IPS-NIHi7 (cell line): ENCODE results near the gene TXNDC17.
"Not testable (repeated sequence)": the region's sequence is repeated elsewhere in the genome, so short reads cannot be mapped to it uniquely, and the experiment has no call there.

Source experiments
- DNase-seq: peaks from one replicate; pipeline ENCODE4 v3.0.0; 2012; ENCODE audit warnings: mixed read lengths; ENCODE audit errors: extremely low spot score

The TXNDC17 gene

DNA sequence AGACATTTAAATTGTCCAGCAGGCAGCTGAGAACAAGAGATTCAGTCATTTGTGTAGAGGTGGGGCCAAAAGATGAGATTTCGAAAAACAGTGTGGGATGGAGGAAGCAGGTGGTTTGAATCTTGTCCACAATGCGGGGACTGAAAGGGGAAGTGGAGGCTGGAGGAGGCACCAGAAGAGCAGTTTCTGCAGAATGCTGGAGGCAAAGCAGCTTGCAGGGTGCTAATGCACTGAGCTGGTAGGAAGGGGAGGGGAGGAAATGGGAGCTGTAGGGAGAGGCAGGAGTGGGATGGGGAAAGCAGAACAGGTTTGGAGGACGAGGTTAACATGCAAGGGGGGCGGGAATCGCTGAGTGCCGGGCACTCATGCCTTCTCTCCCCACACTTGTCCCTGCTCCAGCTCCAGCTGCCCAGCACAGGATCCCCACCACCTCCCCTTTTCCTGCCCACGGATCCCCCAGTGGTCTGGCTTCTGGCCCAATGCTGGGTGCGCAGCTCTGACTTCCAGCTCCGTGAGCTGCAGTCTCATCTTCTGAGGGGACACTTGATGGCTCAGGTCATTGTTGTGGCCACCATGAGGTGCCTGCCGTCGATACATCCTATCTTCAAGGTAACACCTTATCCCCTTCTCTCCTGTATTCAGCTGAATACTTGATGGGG, 20.1 kb downstream of the TXNDC17 start:
- DNase-seq, result no peak

DNA sequence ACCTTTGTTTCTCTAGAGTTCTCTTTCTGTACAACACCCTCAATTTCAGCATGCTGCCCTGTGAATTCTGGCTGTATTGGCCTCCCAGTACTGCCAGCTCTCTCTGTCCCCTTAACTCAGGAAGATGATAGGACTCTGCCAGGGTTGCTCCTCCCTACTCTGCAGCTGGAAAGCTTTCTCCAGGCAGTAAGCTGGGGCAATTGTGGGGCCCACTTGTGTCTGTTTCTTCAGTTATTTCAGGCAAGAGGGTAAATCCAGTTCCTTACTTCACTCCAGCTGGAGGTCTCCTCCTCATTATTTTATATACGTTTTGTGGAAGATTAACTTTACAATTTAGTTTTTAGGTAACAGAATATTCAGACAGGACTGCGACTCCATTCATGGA, 20.6 kb downstream of the TXNDC17 start:
- DNase-seq, result no peak

DNA sequence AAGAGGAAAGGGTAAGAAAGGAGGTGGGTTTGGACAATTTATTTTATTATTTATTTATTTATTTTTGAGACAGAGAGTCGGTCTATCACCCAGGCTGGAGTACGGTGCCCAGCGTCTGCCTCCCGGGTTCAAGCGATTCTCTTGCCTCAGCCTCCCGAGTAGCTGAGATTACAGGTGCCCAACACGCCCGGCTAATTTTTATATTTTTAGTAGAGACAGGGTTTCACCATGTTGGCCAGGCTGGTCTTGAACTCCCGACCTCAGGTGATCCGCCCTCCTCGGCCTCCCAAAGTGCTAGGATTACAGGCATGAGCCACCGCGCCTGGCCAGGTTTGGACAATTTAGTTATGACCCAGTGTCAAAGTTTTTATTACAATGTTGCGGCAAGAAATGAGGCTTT, 22.3 kb downstream of the TXNDC17 start:
- DNase-seq, result not testable (repeated sequence)

DNA sequence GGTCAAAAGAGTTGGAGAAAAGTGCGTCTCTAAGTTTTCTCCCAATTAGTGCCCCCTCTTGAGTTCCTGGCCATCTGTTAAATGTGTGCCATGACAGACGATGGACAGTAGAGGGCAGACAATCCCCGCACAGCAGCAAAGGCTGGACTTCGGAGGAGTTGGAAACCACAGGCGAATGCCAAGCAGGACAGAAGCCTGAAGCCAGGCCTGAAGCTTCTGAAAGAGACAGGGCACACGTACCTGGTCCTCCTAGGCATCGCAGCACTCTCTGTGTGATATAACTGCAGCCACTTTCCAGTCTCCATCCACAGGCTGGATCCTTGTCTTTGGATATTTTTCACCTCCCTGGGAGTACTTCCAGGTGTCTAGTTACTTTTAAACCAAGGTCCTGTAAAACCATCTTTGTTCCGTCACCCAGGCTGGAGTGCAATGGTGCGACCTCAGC, 25.2 kb downstream of the TXNDC17 start:
- DNase-seq, result peak; percentile 85

DNA sequence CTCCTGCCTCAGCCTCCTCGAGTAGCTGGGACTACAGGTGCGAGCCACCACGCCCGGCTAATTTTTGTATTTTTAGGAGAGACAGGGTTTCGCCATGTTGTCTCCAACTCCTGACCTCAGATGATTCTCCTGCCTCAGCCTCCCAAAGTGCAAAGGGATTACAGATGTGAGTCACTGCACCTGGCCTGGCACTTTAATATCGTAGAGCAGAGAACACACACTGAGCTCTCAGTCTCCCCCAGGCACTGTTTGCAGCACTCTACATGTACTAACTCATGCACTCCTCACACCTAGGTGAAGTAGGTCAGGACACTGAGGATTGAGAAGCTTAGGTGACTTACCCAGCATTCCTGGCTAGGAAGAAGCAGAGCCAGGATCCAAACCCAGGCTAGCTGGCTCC, 25.7 kb downstream of the TXNDC17 start:
- no peak for DNase-seq

DNA sequence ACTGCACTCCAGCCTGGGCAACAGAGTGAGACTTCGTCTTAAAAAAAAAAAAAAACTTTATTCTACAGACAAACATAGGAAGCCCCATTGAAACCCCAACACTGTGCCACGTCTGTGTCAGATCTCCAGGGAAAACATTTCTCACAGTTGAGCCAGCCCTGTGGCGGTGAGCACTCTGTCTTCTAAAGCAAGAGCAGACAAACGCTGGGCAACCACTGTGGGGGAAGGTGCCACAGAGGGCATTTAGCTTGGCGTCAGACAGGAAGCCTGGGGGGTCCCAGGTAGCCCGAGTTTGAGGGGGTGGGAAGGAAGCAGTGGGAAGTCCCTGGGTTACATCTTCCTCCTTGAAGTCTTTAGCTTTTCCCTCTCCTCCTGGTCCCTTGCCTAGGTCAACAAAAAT, 26.7 kb downstream of the TXNDC17 start:
- no peak for DNase-seq

DNA sequence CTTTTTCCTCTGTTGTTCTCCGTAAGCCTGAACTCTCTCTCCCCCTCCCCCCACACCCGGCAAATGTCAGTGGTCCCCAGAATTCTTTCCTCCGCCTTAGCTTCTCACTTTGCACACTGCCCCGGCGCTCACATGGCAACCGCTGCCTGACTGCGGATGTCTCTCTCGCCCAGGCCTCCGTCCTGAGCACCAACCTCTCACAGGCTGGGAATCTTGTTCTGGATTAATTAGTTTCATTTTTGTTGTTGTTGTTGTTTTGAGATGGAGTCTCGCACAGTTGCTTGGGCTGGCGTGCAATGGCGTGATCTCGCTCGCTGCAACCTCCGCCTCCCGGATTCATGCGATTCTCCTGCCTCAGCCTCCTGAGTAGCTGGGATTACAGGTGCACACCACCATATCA, 27.4 kb downstream of the TXNDC17 start:
- DNase-seq, result no peak

DNA sequence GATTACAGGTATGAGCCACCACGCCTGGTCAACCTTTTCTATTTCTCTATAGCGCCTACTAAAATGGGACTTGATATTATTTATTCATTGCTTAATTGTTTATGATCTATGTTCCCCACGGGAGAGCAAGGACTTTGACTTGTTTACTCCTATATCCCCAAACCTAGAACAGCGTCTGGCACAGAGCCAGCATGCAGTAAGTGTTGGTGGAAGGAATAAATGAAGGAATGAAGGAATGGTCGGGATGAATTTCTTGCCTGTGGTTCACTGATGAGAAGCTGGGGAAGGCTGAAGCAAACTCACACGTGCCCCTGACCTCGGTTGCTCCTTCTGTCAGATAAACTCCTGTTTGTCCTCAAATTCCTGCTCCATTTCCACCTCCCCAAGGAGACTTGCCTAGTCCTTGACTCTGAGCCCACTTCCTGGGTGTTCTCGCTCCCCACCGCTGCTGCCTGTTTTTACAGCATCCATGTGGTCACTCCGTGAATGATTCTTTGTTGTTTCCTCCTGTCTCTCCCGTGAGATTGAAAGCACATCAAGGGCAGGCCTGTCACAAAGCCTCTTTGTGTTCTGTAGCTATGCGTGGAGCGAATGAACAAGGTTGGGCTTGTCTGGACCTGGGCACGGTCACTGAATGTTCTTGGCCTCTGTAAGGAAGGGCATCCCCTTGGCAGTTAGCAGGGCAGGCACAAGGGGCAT, 28.0 kb downstream of the TXNDC17 start:
- DNase-seq, result no peak

DNA sequence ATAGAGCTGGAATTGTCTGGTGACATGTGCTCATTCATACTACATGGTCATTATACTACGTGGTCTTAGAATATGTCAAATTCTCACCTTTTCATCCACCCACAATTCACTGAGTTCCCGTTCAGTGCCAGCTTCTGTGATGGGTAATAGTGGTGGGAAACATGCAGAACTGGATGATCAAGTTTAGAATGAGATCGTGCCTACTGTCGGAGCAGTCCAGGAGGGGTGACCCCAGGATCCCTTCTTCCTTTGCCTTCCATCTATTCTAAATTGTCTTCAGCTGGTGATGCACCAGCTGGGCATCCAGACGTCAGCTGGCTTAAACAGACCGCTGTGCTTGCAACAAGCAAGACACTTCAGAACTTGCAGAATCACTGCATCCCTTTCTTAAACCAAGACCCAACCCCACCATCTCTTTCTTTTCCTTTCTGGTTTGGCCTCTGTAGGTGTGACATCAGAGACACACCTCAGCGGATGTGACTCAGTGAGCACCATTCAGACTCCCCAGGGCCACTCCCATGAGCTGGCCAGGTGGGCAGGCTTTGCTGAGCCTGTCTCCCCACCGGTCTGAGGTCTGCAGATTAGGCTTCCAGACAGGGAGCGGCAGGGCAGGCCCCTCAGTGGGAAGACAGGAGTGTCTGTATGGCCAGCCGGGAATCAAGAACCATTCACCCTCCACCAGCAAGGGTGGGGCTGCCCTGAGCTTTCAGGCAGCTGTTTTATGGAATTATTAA, 28.8 kb downstream of the TXNDC17 start:
- DNase-seq, result peak; percentile 16

DNA sequence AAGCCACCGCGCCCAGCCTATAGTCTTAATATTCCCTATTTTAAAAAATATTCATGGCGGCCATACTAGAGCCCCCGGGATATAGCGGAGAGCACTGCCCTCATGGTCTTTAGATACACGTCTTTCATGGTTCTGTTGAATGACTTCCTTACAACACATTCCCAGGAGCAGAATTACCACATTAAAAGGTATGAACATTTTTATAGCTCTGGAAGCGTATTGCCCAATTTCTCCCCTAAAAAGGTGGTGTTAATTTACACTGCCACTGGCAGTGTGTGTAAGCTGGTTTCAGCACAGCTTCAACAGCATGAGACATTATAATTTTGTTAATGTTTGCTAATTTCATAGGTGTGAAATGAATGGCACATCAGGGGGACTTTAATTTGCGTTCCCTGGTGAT, 29.7 kb downstream of the TXNDC17 start:
- no peak for DNase-seq

DNA sequence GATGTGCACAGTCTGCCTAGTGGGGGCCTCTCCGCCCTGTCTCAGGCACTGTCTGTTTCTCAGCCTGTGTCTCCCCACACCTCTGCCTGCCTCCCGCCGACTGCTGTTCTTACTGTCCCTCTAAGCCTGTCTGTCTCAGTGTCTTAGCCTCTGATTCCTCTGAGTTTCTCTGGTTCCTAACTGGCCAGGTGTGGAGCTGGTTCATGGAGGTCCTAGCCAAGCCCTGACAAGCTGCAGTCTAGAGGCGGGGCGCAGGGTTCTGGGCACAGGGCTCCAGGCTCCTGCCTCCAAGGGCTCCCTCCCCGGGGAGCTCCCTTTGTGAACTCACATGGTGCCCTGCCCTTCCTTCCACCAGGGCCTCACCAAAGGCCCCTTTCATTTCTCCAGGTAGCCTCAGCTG, 30.1 kb downstream of the TXNDC17 start:
- peak; percentile 7 for DNase-seq

DNA sequence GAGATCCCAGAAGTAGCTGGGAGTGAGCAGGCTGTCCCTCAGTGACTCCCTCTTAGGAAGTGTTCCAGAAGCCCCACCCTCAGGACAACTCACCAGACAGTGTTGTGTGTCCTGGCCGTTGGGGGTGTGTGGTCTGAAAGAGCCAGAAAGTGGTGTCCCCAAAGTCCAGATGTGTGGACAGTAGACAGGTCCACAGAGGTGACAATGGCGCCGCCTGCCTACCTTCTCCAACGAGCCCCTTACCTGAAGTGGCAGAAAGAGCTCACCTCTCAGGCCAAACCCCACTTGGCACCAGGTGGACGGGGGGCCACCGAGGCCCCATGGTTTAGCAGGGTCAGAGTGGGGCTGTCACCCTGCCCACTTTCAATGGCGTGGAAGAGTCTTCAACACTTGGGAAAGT, 30.6 kb downstream of the TXNDC17 start:
- DNase-seq, result no peak

DNA sequence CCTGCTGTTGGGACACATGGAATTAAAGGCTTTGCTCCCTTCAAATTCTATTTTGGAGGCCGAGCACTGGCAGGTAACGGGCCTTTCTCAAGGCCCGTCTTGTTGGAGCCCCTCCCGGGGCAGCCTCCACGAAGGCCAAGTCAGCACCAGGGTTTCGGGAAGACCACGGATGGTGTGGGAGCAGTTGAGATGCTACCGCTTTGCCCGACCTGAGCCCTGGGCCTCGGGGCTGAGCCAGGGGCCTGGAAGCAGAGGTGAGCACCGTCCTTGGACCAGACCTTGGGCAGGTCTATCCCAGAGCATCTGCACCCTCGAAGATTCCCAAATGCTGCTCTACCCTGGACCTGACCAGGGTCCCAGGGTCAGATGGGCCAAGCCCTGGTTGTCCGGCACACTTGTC, 33.7 kb downstream of the TXNDC17 start:
- no peak for DNase-seq

DNA sequence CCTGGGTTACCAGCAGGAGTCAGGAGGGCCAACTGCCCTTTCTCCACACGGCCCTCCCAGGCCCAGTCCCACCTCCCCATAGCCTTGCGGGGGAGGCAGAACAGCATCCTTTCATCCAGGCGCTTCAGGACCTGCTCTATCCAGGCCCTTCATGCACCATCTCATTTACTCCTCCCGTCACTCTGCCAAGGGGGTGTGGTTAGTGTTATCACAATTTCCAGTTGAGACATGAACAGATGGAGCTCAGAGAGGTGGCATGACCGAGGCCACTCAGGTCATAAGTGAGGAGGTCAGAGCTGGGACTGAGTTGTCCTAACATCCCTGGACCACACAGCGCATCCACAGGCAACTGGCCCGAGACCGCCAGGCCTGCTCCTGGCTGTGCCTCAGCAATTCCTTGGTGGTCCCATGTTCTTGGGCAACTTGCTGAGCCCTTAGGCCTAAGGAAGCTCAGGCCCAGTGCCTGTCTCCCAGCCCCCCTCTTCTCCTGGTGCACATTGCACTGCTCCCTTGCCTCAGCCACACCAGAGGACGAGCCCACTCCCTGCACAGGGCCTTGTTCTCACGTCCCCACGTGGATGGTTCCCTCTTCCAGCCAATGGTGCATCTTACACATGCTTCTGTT, 34.5 kb downstream of the TXNDC17 start:
- no peak for DNase-seq

DNA sequence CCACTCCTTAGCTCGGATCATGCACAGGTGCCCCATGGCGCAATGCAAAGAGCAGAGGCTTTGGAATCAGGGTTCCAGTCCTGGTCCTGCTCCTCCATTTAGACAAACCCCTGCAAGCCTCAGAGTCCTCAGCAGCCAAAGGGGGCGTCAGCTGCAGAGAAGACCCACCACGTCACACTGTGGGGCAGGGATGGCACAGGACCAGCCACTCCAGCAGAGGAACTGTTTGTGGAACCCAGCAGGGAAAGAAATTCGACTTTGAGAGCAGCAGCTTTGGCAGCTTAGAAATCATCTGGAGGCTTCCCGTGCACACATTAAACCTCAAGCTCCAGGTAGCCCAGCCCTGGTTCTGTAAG, 35.9 kb downstream of the TXNDC17 start:
- DNase-seq, result no peak

DNA sequence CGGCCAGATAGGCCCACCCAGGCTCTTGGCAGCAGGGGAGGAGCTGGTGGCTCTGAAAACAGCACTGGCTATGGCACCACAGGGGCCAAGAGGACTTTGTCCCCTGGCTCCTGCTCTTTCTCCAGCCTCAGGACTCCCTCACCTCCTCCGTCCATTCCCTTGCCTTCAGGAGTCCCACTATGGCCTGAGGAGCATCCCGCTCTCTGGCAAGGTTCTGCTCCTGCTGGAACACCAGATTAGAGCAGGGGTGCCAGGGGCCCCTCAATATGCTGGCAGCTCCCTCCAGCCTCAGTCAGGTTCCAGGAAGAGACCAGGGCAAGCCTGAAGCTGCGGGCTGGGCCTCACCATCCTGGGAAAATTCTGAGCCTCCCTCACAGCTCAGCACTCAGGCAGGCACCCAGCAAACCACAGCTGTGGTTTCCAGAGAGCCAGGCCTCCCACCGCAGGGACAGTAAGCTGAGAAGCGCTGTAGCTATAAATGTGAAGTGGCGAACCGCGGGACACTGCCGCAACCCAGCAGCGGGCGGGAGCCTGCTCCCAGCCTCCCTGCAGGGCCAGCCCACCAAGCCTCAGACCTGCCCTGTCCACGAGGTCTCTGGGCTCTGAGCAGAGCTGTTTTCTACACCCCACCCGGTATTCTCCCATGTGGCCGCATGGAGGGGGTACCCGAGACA, 36.4 kb downstream of the TXNDC17 start:
- no peak for DNase-seq

DNA sequence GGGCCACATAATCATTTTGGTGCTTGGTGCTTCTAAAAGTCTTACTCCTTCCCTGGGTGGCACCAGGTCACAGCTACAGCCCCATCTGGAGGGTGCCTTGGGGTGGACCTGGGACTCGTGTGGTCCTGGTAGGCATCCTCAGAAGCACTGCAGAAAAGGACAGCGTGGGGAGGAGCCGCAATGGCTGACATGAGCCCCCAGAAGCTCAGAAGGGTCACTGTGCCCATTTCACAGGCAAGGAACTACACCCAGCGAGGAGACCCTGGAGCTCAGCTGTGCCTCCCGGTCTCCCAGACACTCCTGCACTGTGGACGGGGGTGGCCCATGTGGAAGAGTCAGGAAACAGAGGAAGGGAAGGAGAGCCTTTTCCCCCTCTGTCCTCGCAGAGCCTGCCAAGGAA, 37.1 kb downstream of the TXNDC17 start:
- no peak for DNase-seq

DNA sequence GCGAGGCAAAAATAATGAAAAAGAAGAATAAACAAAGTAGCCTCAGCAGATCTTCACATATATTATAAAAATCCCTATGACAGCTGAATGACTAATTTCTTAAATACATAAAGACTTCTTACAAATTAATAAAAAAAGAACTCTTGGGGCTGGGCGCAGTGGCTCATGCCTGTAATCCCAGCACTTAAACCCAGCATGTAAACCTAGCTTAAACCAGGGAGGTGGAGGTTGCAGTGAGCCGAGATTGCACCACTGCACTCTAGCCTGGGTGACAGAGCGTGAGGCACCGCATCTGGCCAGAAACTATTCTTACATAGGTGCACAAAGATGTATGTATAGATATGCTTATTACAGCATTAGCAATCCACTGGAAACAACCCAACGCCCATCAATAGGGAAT, 38.4 kb downstream of the TXNDC17 start:
- no peak for DNase-seq

DNA sequence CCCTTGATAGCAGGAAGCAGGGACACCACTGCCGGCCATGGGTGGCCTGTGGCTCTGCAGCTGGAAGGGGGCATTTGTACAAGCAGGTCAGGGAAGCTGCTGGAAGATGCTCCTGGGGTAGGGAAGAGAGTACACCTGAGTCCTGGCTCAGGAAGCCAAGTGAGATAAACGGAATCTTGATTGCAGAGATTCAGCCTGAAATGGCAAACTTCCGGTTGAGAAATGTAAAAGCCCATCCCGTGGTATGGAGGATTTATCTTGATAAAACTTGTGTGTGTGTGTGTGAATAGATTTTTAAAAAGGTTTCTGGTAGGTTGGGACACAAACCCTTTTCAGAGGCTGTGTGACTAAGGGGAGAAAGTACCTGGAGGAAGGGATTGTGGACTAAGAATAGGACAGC, 40.3 kb downstream of the TXNDC17 start:
- DNase-seq, result no peak

DNA sequence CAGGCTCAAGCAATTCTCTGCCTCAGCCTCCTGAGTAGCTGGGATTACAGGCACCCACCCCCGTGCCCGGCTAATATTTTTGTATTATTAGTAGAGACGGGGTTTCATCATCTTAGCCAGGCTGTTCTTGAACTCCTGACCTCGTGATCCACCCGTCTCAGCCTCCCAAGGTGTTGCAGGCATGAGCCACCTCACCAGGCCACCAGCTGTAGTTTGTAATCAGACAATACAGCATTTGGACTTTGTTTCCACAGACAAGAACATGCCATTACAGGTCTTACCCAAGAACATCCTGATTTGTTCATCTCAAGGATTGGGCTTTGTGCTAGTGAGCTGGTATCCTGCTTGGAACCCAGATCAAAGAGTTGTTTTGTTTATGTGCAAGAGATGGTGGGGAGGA, 40.8 kb downstream of the TXNDC17 start:
- DNase-seq, result no peak

DNA sequence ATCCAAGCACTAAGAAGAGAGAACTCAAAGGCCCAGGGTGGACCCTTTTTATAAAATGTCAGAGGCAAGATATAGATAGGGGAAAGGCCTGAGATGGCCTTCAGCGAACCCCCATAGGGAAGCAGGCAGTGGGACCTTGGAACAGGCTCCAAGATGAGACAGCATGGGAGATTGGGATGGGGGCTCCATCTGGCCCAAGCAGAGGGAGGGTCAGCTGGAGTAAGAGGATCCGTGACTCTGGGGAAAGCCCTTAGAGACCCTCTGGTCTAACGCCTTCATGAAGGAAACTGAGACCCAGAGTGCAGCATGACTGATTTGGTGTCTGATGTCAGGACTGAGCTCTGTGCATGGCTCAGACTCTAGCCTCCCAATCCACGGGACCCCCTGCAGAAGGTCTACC, 41.5 kb downstream of the TXNDC17 start:
- DNase-seq, result no peak

DNA sequence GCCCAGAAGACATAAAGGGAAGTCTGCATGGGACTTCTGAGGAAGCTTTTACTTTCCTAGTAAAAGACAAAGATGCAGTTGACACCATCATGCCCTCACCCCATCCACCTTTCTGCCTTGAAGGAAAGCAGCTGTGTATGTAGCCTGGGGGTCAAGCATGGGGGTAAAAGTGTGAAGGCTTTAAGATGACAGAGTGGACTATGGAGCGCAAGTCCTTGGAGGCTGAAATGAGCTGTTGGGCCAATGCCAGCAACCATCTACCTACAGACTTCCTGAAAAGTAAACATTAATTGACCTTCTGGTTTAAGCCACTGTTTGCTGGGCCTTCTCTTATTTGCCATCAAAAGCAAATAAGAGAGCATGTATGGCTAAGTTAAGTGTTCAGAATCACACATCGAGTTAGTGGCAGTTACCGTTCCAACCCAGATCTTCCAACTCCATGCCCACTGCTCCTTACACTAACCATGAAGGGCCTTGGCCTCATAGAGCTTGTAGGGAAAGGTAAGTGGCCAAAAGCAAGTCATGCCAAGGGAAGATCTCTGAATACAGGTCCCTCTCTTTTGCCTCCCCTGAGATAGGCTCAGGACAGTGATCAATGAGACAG, 42.3 kb downstream of the TXNDC17 start:
- DNase-seq, result no peak
